H9 (cell line): Measurements from ENCODE around the gene PMEPA1. TPM values are rescaled to one million over a fixed set of nuclear protein-coding genes. Genes with fewer than 3 reads are reported as not detected.

Experiments
- DNase-seq: peaks from one replicate; pipeline ENCODE4 v3.0.0-alpha.2; 2017
- H2AFZ ChIP-seq: one replicate; pipeline ENCODE4 v1.6.1; 2013; ENCODE audit warnings: mild to moderate bottlenecking, low read length, control low read depth, moderate library complexity
- H2AK5ac ChIP-seq: 2 replicates; pipeline ENCODE4 v1.6.1; 2013; ENCODE audit warnings: low read length, control low read depth, mixed read lengths; ENCODE audit not compliant: insufficient read length
- H2BK120ac ChIP-seq: one replicate; pipeline ENCODE4 v1.6.1; 2013; ENCODE audit warnings: low read depth, mild to moderate bottlenecking, low read length, control low read depth, inconsistent platforms; ENCODE audit not compliant: poor library complexity, severe bottlenecking
- H2BK12ac ChIP-seq: 2 replicates; pipeline ENCODE4 v1.6.1; 2013; ENCODE audit warnings: low read length, control low read depth, mixed read lengths, low read depth; ENCODE audit not compliant: insufficient read length
- H2BK15ac ChIP-seq: 2 replicates; pipeline ENCODE4 v1.6.1; 2013; ENCODE audit warnings: low read depth, low read length, control low read depth
- H2BK20ac ChIP-seq: one replicate; pipeline ENCODE4 v1.6.1; 2013; ENCODE audit warnings: low read depth, mild to moderate bottlenecking, low read length, control low read depth, inconsistent platforms; ENCODE audit not compliant: poor library complexity, severe bottlenecking
- H2BK5ac ChIP-seq: 2 replicates; pipeline ENCODE4 v1.6.1; 2013; ENCODE audit warnings: low read length, control low read depth, mixed read lengths; ENCODE audit not compliant: insufficient read length
- H3K14ac ChIP-seq: 2 replicates; pipeline ENCODE4 v1.6.1; 2013; ENCODE audit warnings: low read length, control low read depth; ENCODE audit not compliant: insufficient read depth
- H3K18ac ChIP-seq: 2 replicates; pipeline ENCODE4 v1.6.1; 2013; ENCODE audit warnings: low read depth, mild to moderate bottlenecking, mixed read lengths, low read length, control low read depth; ENCODE audit not compliant: insufficient read length
- H3K23ac ChIP-seq: 2 replicates; pipeline ENCODE4 v1.6.1; 2013; ENCODE audit warnings: low read length, control low read depth, mixed read lengths, low read depth; ENCODE audit not compliant: insufficient read length
- H3K23me2 ChIP-seq: 2 replicates; pipeline ENCODE4 v1.6.1; 2013; ENCODE audit warnings: low read depth, mild to moderate bottlenecking, mixed read lengths, low read length, control low read depth; ENCODE audit not compliant: insufficient read length, poor library complexity, severe bottlenecking
- H3K27ac ChIP-seq: 2 replicates; pipeline ENCODE4 v1.5.1; 2013; ENCODE audit warnings: low read length, control low read depth, mixed read lengths, low read depth; ENCODE audit not compliant: insufficient read length
- H3K27me3 ChIP-seq: 2 replicates; pipeline ENCODE4 v1.6.1; 2013; ENCODE audit warnings: low read length, control low read depth, inconsistent platforms; ENCODE audit not compliant: insufficient read depth
- H3K4ac ChIP-seq: 2 replicates; pipeline ENCODE4 v1.6.1; 2013; ENCODE audit warnings: low read depth, mild to moderate bottlenecking, control low read depth, inconsistent platforms, low read length, moderate library complexity
- H3K4me1 ChIP-seq: 2 replicates; pipeline ENCODE4 v1.6.1; 2013; ENCODE audit warnings: low read length, control low read depth, inconsistent platforms; ENCODE audit not compliant: insufficient read depth
- H3K4me2 ChIP-seq: 2 replicates; pipeline ENCODE4 v1.6.1; 2013; ENCODE audit warnings: low read length, control low read depth, mixed read lengths; ENCODE audit not compliant: insufficient read length, insufficient read depth
- H3K56ac ChIP-seq: 2 replicates; pipeline ENCODE4 v1.6.1; 2013; ENCODE audit warnings: low read depth, mild to moderate bottlenecking, mixed read lengths, low read length, control low read depth; ENCODE audit not compliant: insufficient read length
- H3K79me1 ChIP-seq: 2 replicates; pipeline ENCODE4 v1.6.1; 2013; ENCODE audit warnings: low read depth, mild to moderate bottlenecking, moderate library complexity, low read length, control low read depth, inconsistent platforms; ENCODE audit not compliant: insufficient read depth, poor library complexity, severe bottlenecking
- H3K79me2 ChIP-seq: 2 replicates; pipeline ENCODE4 v1.6.1; 2013; ENCODE audit warnings: low read length, control low read depth, inconsistent platforms; ENCODE audit not compliant: insufficient read depth
- H3K9ac ChIP-seq: 2 replicates; pipeline ENCODE4 v1.6.1; 2013; ENCODE audit warnings: low read length, control low read depth, mixed read lengths; ENCODE audit not compliant: insufficient read length; ENCODE audit errors: extremely low read depth
- H3K9me3 ChIP-seq: one replicate; pipeline ENCODE4 v1.6.1; 2013; ENCODE audit warnings: low read depth, low read length, inconsistent platforms; ENCODE audit not compliant: control insufficient read depth
- H3T11ph ChIP-seq: one replicate; pipeline ENCODE4 v1.6.1; 2013; ENCODE audit warnings: mild to moderate bottlenecking, low read length, control low read depth, inconsistent platforms
- H4K20me1 ChIP-seq: one replicate; pipeline ENCODE4 v1.6.1; 2013; ENCODE audit not compliant: control insufficient read depth, insufficient read length, insufficient read depth
- H4K5ac ChIP-seq: 2 replicates; pipeline ENCODE4 v1.6.1; 2013; ENCODE audit warnings: low read depth, mild to moderate bottlenecking, mixed read lengths, low read length, control low read depth; ENCODE audit not compliant: insufficient read length
- H4K8ac ChIP-seq: replicated peaks from 2 replicates; pipeline ENCODE4 v1.6.1; 2013; ENCODE audit warnings: low read length, control low read depth, mixed read lengths, low read depth; ENCODE audit not compliant: insufficient read length
- H4K91ac ChIP-seq: 2 replicates; pipeline ENCODE4 v1.6.1; 2013; ENCODE audit warnings: low read depth, mild to moderate bottlenecking, moderate library complexity, mixed read lengths, low read length, control low read depth; ENCODE audit not compliant: insufficient read length
- H3K27ac Mint-ChIP-seq, 3 experiments: 2 replicates in 2 of 3; 3 replicates in 1 of 3; pipeline ENCODE4 v1.8.0; 2020 to 2021; ENCODE audit warnings: mixed read lengths in 3 of 3, mild to moderate bottlenecking in 1 of 3, moderate library complexity in 1 of 3
- H3K27me3 Mint-ChIP-seq: 2 replicates; pipeline ENCODE4 v1.8.0; 2021; ENCODE audit warnings: low read depth, mild to moderate bottlenecking, moderate library complexity, mixed read lengths
- H3K36me3 Mint-ChIP-seq, 3 experiments: 2 replicates in 2 of 3; 3 replicates in 1 of 3; pipeline ENCODE4 v1.8.0; 2020 to 2021; ENCODE audit warnings: low read depth in 3 of 3, mixed read lengths in 3 of 3; ENCODE audit not compliant: insufficient read depth in 1 of 3
- H3K4me1 Mint-ChIP-seq, 2 experiments: 2 replicates each; pipeline ENCODE4 v1.8.0; 2020; ENCODE audit warnings: mixed read lengths in 2 of 2
- H3K4me3 Mint-ChIP-seq, 2 experiments: 2 replicates in 1 of 2; 3 replicates in 1 of 2; pipeline ENCODE4 v1.8.0; 2020 to 2021; ENCODE audit warnings: mild to moderate bottlenecking in 2 of 2, mixed read lengths in 2 of 2, moderate library complexity in 1 of 2
- H3K9me3 Mint-ChIP-seq, 2 experiments: 2 replicates in 1 of 2; 3 replicates in 1 of 2; pipeline ENCODE4 v1.8.0; 2020; ENCODE audit warnings: mild to moderate bottlenecking in 2 of 2, mixed read lengths in 2 of 2, moderate library complexity in 1 of 2
- WGBS: extraction: QIAGEN DNeasy Blood & Tissue Kit; methylation state at CpG from one replicate; pipeline ENCODE4 v1.1.7; 2013; ENCODE audit warnings: missing lambda C conversion rate, low lambda C conversion rate, mixed read lengths; ENCODE audit not compliant: insufficient read length; ENCODE audit errors: extremely low coverage; 5-methylcytosine and 5-hydroxymethylcytosine counted together
- total RNA-seq: library from RNA; stranded (reverse); gene quantifications from 2 replicates; pipeline ENCODE4 v1.2.1, GENCODE V29; 2021
- TF ChIP-seq, protein P1 (sequence below): fragments of 200-600 bp; sonication (generic); conservative IDR thresholded peaks from 3 replicates; pipeline ENCODE4 v1.8.0; 2021; ENCODE audit warnings: antibody characterized with exemption, mild to moderate bottlenecking

PMEPA1 gene
- total RNA-seq, 1 experiment from 2014 or later, result 34.6 TPM

- no peaks in the 10 kb centered on the region for H3K27me3 Mint-ChIP-seq
- H3K27ac ChIP-seq, result no peak overlapping the region
- H4K20me1 ChIP-seq, result no peaks in the 10 kb centered on the region
These were observed 46.6 kb downstream of the PMEPA1 start for GRCh38 chr20:57663241-57663640.

More at GRCh38 chr20:57663241-57663640, 46.6 kb downstream of the PMEPA1 start:
- no peak overlapping the region for H2BK5ac ChIP-seq
- Mint-ChIP-seq H3K9me3 (no peaks in the 10 kb centered on the region), H3K4me1 (peaks cover 40 to 47% of the 10 kb centered on the region in 2 experiments), H3K36me3 (peaks cover 5 to 19% (median 10%) of the 10 kb centered on the region in 3 experiments; a peak in 6 of 7 replicates), H3K4me3 (no peak overlapping the region), H3K27ac (peak overlapping the region in 1 of 3 experiments; percentile 90; a peak in 2 of 7 replicates)
- no peak overlapping the region for H3K23ac ChIP-seq
- no peak overlapping the region for H2BK12ac ChIP-seq
- H2BK15ac ChIP-seq, result no peak overlapping the region
- no peak overlapping the region for H3K56ac ChIP-seq
- H2BK120ac ChIP-seq, result no peak overlapping the region
- no peaks in the 10 kb centered on the region for H3K23me2 ChIP-seq
- no peak overlapping the region for H4K8ac ChIP-seq
- no peak overlapping the region for H3K4me2 ChIP-seq
- no peak overlapping the region for H3K18ac ChIP-seq
- no peak for DNase-seq
- peaks cover 14% of the 10 kb centered on the region; the same call in 1 of the 2 replicates for H3K79me2 ChIP-seq
- WGBS, result no CpG with 5 or more reads among the region's 9 CpGs
- no peak overlapping the region for H3T11ph ChIP-seq
- H3K14ac ChIP-seq, result no peak overlapping the region
- H2AFZ ChIP-seq, result no peak overlapping the region
- H2BK20ac ChIP-seq, result no peak overlapping the region
- TF ChIP-seq, protein P1, sequence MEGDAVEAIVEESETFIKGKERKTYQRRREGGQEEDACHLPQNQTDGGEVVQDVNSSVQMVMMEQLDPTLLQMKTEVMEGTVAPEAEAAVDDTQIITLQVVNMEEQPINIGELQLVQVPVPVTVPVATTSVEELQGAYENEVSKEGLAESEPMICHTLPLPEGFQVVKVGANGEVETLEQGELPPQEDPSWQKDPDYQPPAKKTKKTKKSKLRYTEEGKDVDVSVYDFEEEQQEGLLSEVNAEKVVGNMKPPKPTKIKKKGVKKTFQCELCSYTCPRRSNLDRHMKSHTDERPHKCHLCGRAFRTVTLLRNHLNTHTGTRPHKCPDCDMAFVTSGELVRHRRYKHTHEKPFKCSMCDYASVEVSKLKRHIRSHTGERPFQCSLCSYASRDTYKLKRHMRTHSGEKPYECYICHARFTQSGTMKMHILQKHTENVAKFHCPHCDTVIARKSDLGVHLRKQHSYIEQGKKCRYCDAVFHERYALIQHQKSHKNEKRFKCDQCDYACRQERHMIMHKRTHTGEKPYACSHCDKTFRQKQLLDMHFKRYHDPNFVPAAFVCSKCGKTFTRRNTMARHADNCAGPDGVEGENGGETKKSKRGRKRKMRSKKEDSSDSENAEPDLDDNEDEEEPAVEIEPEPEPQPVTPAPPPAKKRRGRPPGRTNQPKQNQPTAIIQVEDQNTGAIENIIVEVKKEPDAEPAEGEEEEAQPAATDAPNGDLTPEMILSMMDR, result no peak
- no peak overlapping the region for H3K9ac ChIP-seq
- H4K91ac ChIP-seq, result no peak overlapping the region
- no peak overlapping the region for H3K4ac ChIP-seq
- no peaks in the 10 kb centered on the region; the same call in 1 of the 2 replicates for H3K4me1 ChIP-seq
- no peaks in the 10 kb centered on the region for H3K79me1 ChIP-seq
- no peak overlapping the region for H4K5ac ChIP-seq
- no peaks in the 10 kb centered on the region for H3K9me3 ChIP-seq
- H2AK5ac ChIP-seq, result no peak overlapping the region
- no peaks in the 10 kb centered on the region for H3K27me3 ChIP-seq
